Measurements from ENCODE around the gene FRS3. TPM values are rescaled to one million over a fixed set of nuclear protein-coding genes. Genes with fewer than 3 reads are reported as not detected.

Gene FRS3
- total RNA-seq, 1 donor from 2014 or later, result 3.1 TPM

GRCh38 chr6:41821266-41821665, 41.6 kb upstream of the FRS3 start:
- Histone ChIP-seq H3K9ac (ENCODE audit: low read length) (no peak overlapping the region), H3K4me1 (ENCODE audit: insufficient read depth, low read length) (peaks cover 7% of the 10 kb centered on the region), H4K20me1 (ENCODE audit: insufficient read depth, low read length) (no peaks in the 10 kb centered on the region), H3K36me3 (ENCODE audit: insufficient read depth, low read length) (no peaks in the 10 kb centered on the region), H3K9me3 (ENCODE audit: insufficient read depth, low read depth, low read length) (no peaks in the 10 kb centered on the region), H3K79me2 (ENCODE audit: insufficient read depth, low read length) (no peaks in the 10 kb centered on the region), H3K4me2 (ENCODE audit: low read length) (no peak overlapping the region), H3K4me3 (ENCODE audit: insufficient read depth, low read depth, low read length) (no peak overlapping the region), H3K27ac (ENCODE audit: low read depth, low read length) (no peak overlapping the region), H2AFZ (ENCODE audit: low read depth, low read length) (no peak overlapping the region), H3K27me3 (ENCODE audit: insufficient read depth, low read length) (no peaks in the 10 kb centered on the region)
- peaks cover 5% of the 10 kb centered on the region for H3K36me3 Mint-ChIP-seq (ENCODE audit: low read depth, unreplicated experiment)
- FAIRE-seq (no peak), DNase-seq (ENCODE audit: low read depth) (no peak)
- no peaks in the 10 kb centered on the region for H3K9me3 Mint-ChIP-seq (ENCODE audit: unreplicated experiment)
- H3K27ac Mint-ChIP-seq (ENCODE audit: unreplicated experiment), result no peak overlapping the region
- TF ChIP-seq CTCF (IDR thresholded peaks at IDR 0.05; ENCODE audit: insufficient read depth, low read depth, low read length) (no peak), EZH2 (IDR thresholded peaks at IDR 0.05; ENCODE audit: insufficient read depth, low read length) (no peak)
- no peaks in the 10 kb centered on the region for H3K27me3 Mint-ChIP-seq (ENCODE audit: low read depth, unreplicated experiment)
- peaks cover 16% of the 10 kb centered on the region for H3K4me1 Mint-ChIP-seq (ENCODE audit: low read depth, unreplicated experiment)
- no peak overlapping the region for H3K4me3 Mint-ChIP-seq (ENCODE audit: unreplicated experiment)

DNA sequence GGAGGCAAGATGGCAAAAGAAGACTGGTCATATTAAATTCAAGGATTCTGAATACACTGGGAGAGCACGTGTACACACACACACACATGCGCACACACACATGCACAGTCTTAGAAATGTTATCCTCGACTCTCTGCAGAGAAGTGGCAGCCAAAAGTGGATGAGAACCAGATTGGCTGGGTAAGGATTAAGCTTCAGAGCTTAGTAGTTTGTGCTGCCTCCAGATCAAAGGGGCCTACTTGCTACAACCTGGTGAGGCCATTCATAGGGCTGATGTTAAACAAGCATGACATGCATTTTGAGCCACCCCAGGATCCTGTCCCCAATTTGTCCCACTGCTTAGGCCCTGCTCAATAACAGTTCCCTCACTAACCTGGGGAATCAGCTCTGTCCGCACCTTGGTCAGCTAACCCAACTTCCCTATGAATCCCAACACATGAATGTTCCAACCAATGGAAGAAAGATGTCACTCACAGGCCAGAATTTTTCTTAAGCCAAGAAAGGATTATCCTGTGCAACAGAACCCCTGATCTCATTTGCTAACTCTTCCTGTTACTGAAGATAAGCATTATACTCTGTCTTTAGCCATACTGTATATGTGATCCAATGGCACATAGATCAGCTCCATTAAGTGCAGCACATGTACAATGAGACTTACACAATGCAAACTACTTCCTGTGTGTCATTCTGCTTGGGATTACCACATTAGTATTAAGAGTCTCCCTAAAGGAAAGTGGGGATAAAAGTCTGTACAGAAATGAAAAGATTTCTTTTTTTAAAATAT, 38.8 kb upstream of the FRS3 start:
- Histone ChIP-seq H3K9me3 (ENCODE audit: insufficient read depth, low read depth, low read length) (no peaks in the 10 kb centered on the region), H3K9ac (ENCODE audit: low read length) (no peak overlapping the region), H3K36me3 (ENCODE audit: insufficient read depth, low read length) (no peaks in the 10 kb centered on the region), H3K4me1 (ENCODE audit: insufficient read depth, low read length) (no peaks in the 10 kb centered on the region), H3K27me3 (ENCODE audit: insufficient read depth, low read length) (no peaks in the 10 kb centered on the region), H3K79me2 (ENCODE audit: insufficient read depth, low read length) (no peaks in the 10 kb centered on the region), H3K27ac (ENCODE audit: low read depth, low read length) (no peak overlapping the region), H3K4me2 (ENCODE audit: low read length) (no peak overlapping the region), H3K4me3 (ENCODE audit: insufficient read depth, low read depth, low read length) (no peak overlapping the region), H4K20me1 (ENCODE audit: insufficient read depth, low read length) (no peaks in the 10 kb centered on the region), H2AFZ (ENCODE audit: low read depth, low read length) (no peak overlapping the region)
- Mint-ChIP-seq H3K36me3 (ENCODE audit: low read depth, unreplicated experiment) (peaks cover 5% of the 10 kb centered on the region), H3K4me1 (ENCODE audit: low read depth, unreplicated experiment) (peaks cover 11% of the 10 kb centered on the region), H3K27me3 (ENCODE audit: low read depth, unreplicated experiment) (no peaks in the 10 kb centered on the region), H3K27ac (ENCODE audit: unreplicated experiment) (no peak overlapping the region), H3K4me3 (ENCODE audit: unreplicated experiment) (no peak overlapping the region), H3K9me3 (ENCODE audit: unreplicated experiment) (no peaks in the 10 kb centered on the region)
- TF ChIP-seq CTCF (IDR thresholded peaks at IDR 0.05; ENCODE audit: insufficient read depth, low read depth, low read length) (no peak), EZH2 (IDR thresholded peaks at IDR 0.05; ENCODE audit: insufficient read depth, low read length) (no peak)
- FAIRE-seq, result no peak
- DNase-seq (ENCODE audit: low read depth), result no peak

DNA sequence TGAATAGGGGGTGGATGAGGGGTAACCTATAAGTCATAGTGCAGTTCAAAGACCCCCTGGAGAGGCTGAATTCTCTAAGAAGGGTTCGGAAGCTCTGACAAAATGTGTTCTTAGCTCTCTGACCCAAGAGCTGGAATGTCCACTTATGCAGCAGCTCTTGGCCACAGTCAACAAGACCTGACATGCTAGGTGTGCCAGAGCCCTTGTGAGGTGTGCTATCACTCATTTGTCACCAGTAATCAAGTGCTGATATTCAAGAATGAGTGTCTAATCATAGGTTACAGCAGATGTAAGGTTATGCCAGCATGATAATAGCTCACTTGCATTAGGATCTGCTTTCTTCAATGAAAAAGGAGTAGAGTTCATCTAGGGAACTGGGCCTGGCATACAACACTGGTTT, 35.9 kb upstream of the FRS3 start:
- Histone ChIP-seq H3K9ac (ENCODE audit: low read length) (no peak overlapping the region), H4K20me1 (ENCODE audit: insufficient read depth, low read length) (no peaks in the 10 kb centered on the region), H3K27ac (ENCODE audit: low read depth, low read length) (no peak overlapping the region), H2AFZ (ENCODE audit: low read depth, low read length) (no peak overlapping the region), H3K4me1 (ENCODE audit: insufficient read depth, low read length) (no peaks in the 10 kb centered on the region), H3K79me2 (ENCODE audit: insufficient read depth, low read length) (no peaks in the 10 kb centered on the region), H3K27me3 (ENCODE audit: insufficient read depth, low read length) (no peaks in the 10 kb centered on the region), H3K4me3 (ENCODE audit: insufficient read depth, low read depth, low read length) (no peak overlapping the region), H3K4me2 (ENCODE audit: low read length) (no peak overlapping the region), H3K36me3 (ENCODE audit: insufficient read depth, low read length) (no peaks in the 10 kb centered on the region), H3K9me3 (ENCODE audit: insufficient read depth, low read depth, low read length) (no peaks in the 10 kb centered on the region)
- FAIRE-seq (no peak), DNase-seq (ENCODE audit: low read depth) (no peak)
- H3K27ac Mint-ChIP-seq (ENCODE audit: unreplicated experiment), result peak overlapping the region; percentile 73
- H3K4me3 Mint-ChIP-seq (ENCODE audit: unreplicated experiment), result no peak overlapping the region
- peaks cover 5% of the 10 kb centered on the region for H3K36me3 Mint-ChIP-seq (ENCODE audit: low read depth, unreplicated experiment)
- TF ChIP-seq EZH2 (IDR thresholded peaks at IDR 0.05; ENCODE audit: insufficient read depth, low read length) (no peak), CTCF (IDR thresholded peaks at IDR 0.05; ENCODE audit: insufficient read depth, low read depth, low read length) (no peak)
- no peaks in the 10 kb centered on the region for H3K27me3 Mint-ChIP-seq (ENCODE audit: low read depth, unreplicated experiment)
- H3K9me3 Mint-ChIP-seq (ENCODE audit: unreplicated experiment), result no peaks in the 10 kb centered on the region
- peaks cover 14% of the 10 kb centered on the region for H3K4me1 Mint-ChIP-seq (ENCODE audit: low read depth, unreplicated experiment)
